ENCODE measurements around the gene PID1. TPM values are rescaled to one million over a fixed set of nuclear protein-coding genes. Genes with fewer than 3 reads are reported as not detected.

Gene PID1, protein sequence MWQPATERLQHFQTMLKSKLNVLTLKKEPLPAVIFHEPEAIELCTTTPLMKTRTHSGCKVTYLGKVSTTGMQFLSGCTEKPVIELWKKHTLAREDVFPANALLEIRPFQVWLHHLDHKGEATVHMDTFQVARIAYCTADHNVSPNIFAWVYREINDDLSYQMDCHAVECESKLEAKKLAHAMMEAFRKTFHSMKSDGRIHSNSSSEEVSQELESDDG
- total RNA-seq: not detected

DNA sequence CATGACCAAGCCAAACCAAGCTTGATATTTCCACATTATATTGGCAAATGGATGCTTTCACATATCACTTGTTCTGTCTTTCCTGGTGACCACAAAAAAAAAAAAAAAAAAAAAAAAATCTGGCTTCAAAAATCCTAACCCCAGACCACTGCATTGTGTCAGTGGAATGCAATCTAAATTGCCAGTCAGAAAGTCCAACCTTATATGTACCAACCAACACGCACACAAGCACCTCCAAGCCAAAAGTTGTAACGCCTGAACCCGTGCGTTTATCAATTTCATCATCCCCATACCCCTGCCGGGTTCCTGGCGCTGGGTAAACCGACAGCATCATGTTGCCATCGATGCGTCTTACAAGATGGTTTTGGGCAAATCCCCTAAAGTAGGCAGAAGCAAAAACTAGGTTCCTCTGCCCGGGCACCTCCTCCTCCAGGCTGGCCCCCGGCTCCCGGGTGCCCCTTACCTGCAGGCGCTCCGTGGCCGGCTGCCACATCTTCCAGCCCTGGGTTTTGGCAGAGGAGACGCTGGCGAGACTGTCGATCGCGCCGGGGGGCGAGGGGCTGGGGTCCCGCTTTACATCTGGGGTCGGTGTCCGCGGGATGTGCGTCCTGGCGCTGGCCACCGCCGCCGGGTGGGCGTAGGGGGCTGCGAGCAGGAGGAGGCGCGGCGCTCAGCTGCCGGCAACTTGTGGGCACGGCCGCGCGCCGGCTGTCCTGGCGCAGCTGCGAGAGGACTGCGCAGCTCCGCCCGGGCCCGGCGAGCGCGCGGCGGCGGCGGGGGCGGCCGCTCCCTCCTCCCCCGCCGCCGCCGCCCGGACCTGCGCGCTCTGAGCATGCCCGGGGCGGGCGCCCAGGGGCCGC, at the start of gene PID1:
Gene PID1 (minus strand): TSS at position 737 of the 860 bp plus-strand sequence. CDS start 244 bp downstream, at position 493.
- POLR2A ChIA-PET: no interaction called here
- CTCF ChIA-PET: no interaction called here

DNA sequence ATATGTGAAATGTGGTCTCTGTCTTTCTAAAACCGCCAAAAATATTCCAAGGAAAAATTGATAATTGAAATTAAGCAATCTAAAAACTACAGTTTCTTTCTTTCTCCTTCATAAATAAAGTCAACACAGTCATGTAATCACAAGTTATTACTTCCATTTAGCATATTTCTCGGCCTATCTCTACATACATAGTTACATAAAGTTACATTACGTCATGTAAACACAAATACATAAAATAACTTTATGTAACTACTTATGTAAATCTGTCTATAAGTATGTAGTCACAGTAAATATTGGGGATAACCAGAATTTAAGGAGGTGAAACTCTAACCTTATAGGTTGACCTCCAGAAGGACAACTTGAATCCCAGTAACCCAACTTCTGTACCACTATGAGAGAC, 48.5 kb upstream of the PID1 start:
- POLR2A ChIA-PET: no interaction called here
- CTCF ChIA-PET: no interaction called here

DNA sequence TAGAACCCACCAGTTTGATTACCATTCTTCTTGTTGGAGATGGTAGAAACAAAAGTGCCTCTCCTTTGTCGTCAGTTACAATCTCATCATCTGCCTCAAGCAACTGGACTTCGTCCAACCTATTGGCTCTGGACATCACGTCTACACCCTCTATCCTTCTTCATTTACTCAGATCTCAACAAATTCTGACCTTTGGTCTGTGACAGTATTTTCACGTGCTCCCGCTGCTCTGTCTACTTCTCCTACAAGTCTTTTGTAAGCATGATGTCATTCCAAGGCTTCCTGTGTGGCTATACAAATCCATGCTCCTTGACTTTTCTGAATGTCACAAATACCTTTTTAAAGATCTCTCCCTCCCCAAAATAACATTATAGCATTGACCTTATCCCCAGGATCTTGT, 43.0 kb upstream of the PID1 start:
- POLR2A ChIA-PET: no interaction called here
- CTCF ChIA-PET: no interaction called here

DNA sequence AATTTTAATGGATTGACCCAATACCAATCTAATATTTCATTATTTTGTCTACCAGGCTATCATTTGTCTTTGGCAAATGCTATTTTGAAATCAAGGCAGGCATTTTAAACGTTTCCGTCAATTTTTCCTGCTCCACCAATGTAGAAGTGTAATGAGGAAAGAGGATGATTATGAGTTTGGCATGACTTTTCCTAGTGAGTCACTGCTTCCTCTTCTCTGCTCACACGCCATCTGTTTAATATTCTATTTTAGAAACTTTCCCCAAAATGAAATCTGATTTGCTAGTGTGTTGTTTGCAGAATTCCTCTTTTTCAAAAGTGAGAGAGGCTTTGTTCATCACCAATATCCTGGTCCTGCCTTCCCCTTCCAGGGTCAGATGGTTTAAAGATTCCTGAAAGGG, 42.5 kb upstream of the PID1 start:
- CTCF ChIA-PET: no interaction called here
- POLR2A ChIA-PET: no interaction called here

DNA sequence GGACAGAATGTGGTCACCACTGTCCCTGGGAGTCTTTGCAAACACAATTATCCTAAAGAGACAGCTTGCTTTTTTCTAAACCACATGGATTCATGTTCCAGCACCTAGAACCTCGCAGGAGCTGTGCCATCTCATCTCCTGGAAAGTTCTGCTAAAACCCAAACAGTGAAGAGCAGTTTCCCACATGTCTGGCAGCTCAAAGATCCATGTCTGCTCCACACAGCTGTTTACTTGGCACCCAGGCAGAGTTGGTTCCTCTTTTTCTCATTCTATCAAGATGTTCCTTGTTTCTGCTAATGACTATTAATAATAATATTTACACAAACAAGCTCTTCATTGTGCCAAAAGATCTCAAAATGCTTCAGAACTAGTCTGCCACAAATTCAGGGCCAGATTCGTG, 30.1 kb upstream of the PID1 start:
- ChIA-PET POLR2A (no interaction called here), CTCF (no interaction called here)

DNA sequence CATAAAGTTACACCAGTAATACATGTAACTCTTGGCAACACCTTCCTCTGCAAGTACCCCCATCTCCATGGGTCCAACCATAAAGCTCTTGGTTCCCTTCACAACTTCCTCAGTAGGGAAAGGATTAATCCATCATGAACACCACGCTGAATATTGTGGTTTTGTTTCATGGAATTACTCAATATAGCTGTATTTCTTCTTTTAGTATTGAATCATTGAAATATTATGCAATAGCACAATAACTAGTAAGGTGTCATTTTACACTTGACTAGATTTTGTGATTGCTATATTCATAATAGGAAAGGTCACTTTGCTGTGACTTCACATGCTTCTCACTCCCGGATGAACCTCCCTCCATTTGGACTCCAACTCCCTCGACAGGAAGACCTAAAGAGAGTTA, 29.7 kb upstream of the PID1 start:
- ChIA-PET POLR2A (no interaction called here), CTCF (no interaction called here)

DNA sequence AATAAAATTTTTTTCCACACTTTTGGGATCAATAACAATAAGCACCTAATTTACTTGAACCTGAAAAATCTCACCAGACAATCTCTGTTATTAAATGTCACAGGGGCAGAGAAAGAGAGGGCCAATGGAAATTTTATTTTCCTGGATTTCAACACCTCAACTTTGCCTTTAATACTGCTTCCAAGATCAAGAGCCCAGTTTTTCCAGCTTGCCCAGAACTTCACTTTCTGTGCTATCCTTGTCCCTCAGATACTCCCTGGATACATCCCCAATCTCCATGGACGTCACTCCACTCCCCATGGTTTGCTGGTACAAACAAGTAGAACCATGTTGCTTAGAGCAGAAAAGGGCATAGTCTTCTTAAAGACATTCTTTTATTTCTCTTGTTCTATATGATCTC, 29.3 kb upstream of the PID1 start:
- CTCF ChIA-PET: no interaction called here
- POLR2A ChIA-PET: no interaction called here

DNA sequence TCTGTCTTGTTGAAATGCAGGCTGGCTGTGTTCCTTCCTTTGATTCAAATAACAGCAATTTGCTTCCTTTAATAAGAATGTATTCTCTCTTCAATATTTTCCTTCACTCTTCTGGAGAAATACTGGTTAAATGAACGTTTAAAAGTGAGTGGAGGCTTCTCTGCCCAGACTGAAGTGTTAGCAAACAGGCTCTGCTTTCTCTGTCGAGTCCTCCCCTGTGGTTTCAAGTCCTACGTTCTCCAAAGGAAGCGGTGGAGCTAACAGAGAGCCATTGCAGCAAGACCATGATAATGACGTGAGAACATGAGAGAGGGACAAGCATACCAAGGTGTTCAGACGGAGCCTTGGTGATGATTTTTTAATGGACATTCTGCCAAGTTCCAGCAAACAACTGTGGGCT, 26.2 kb upstream of the PID1 start:
- POLR2A ChIA-PET: no interaction called here
- CTCF ChIA-PET: no interaction called here

DNA sequence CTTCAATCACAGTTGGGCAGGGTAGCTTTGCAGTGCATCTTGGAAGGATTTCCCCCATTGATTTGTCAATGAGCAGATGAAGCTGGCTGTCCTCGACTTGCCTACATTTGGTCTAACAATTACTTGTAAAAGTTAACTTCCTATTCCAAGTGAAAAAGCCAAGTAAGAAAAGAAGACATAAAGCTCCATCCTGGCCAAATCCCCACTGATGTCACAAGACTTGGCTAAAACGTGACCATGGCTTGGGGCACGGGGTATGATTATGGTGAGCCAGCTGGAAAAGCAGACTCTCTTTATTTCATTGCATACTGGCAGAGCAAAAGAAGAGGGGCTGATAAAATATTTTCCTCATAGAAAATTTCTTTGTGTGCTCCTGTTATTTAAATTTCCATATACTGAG, 25.4 kb upstream of the PID1 start:
- ChIA-PET CTCF (no interaction called here), POLR2A (no interaction called here)

DNA sequence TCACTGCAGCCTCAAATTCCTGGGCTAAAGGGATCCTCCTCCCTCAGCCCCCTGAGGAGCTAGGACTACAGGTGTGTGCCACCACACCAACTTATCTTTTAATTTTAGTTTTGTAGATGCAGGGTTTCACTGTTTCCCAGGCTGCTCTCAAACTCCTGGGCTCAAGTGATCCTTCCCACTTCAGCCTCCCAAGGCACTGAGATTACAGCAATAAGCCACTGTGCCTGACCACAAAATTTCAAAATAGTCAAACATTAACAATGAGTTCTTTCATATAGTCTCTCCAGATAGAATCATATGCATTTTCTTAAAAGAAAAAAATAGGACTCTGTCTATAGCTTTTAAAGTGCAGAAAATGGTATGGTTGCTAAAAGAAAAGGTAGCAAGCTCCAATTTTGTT, 24.9 kb upstream of the PID1 start:
- POLR2A ChIA-PET: no interaction called here
- CTCF ChIA-PET: no interaction called here

DNA sequence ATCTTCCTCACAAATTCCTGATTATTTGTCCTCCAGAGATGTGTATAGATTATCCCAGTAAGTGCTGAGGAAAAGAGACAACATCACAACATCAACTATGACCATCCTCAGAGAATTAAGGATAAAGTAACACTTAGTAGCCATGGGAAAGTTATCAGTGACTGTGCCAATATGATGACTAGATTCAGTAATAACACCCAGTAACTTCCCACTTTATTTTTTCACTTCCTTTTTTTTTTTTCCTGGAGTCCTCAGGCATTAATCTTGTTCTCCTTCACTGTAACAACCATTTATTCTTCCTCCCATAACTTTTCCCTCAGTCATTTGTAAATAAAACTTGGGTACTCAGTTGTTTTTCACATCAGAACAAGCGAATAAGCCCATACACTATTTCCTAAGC, 16.7 kb upstream of the PID1 start:
- CTCF ChIA-PET: no interaction called here
- POLR2A ChIA-PET: no interaction called here

DNA sequence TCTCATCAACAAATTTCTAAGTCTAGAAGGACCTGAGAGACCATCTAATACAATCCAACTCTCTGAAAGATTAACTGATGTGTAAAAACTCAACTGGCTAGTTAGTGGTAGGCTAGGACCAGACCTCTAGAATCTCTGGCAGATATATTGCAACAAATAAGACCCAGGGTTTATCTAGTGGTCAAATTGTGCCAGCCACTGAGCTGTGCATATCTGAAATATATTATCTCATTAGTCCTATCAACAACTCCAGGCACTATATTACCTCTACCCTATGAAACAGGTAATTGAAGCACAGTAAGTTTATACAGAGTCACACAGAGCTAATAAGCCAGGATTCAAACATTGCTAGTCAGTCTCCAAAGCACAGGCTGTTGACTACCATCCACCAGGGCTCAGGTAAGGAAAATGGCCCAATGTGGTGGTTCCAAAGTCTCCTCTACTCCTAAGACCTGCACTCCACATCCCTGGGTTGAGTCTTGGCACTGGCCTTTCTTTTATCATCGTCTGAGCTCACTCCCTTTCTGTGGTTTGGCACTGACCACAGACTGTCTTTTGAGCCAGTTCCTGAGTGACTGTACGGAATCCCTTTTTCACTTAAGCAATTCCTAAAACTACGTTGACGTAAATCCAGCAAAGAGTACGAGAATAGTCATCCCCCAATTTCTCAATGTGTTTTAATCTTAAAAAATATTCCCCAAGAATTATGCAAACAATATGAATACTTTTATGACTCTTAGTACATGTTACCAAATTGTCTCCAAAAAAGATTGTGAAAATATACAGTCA, 11.9 kb upstream of the PID1 start:
- CTCF ChIA-PET: no interaction called here
- POLR2A ChIA-PET: no interaction called here

DNA sequence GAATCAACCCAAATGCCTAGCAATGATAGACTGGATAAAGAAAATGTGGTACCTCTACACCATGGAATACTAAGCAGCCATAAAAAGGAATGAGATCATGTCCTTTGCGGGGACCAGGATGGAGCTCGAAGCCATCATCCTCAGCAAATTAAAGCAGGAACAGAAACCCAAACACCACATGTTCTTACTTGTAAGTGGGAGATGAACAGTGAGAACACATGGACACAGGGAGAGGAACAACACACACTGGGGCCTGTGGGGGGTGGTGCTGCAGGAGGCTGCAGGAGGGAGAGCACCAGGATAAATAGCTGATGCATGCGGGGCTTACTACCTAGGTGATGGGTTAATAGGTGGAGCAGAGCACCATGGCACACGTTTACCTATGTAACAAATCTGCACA, 8.4 kb upstream of the PID1 start:
- ChIA-PET POLR2A (no interaction called here), CTCF (no interaction called here)

DNA sequence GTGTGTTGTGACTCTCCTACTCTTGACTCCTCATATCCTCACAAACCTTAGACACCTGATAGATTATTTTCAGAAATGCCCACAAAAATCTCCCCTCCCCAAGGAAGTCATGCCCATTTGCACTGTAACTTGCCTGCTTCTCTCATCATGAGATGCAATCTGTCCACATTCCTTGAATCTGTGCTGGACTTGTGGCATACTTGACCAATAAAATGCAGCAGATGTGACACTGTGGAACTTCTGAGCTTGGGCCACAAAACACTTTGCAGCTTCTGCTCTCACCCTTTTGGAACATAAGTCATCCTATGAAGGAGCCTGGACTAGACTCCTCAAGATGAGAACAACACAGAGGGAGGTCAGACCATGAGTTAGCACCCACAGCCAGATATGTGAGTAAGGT, 4.4 kb upstream of the PID1 start:
- ChIA-PET CTCF (no interaction called here), POLR2A (no interaction called here)

DNA sequence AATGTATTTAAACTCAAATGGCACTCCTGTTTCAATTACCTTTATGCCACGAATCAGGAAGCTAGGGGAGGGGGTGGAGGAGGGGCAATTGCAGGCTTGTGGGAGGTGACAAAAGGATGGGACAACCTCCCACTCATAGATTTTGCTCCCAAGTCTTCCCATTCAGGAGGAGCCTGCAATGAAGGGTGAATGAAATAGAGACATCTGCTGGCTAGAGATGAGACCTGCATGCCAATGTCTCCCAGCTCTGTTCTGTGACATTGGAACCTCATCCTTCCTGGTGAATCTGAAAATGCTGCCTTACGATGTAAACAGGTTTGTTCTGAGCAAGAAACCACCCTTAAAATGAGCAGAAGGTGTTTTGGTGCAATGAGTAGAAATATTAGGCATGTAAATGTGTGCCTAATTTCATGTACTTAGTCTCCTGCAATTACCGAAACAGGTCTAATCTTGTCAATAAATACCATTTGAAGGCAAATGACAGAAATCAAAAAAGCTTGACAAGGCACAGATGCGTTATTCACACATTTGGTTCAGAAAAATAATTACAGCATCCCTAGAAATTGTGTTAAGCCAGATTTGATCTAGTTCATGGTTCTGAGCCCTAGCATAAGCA, 2.7 kb upstream of the PID1 start:
- POLR2A ChIA-PET: no interaction called here
- CTCF ChIA-PET: no interaction called here

DNA sequence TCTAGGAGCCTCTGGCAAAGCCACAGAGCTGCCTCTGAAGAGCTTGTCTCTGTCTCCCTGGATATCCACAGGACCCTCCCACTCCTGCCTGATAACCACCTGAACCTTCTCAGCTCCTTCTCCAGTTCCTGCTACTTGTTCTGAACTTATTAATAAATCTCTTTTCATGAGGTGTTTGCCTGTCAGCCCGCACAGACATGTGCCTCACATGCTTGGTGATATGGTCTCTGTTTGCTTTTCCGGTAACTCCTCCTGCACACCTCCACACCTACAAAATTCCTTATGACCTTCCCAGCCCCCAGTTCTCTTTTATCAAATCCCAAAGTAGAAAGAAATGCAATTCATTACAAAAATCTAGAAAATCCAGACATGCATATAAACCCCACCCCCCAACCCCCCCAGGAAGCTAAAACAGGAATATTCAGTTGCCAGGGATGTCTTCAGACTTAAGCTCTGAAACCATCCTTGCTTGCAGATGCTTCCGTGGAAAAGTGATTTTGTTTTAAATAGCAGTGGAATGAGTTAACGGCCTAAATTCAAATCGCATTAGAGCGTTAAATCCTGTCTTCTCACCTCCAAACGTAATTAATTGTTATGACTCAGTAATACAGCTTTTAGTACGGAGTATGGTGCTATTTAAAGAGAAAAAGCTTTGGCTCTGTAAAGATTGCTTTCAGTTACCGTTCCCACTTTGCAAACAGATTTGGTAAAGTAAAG, 2.1 kb upstream of the PID1 start:
- POLR2A ChIA-PET: no interaction called here
- CTCF ChIA-PET: no interaction called here

DNA sequence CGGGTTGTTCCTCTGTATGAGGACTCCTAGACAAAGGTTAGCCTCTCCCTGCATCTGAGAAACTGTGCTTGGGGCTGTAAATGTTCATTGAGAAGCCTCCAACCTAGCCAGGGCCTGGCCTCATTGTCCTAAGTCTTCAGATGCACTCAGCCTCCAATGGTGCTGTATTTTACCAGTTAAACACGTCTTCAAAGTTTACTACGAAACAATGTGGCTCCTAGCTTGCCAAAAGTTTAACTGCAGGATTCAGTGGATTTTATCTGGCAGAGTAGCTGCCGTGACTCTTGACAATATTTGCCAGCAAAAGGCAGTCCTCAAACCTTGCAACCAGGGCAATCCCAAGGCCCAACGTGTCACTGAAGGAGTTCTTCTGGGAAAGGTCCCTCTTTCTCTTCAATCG, 1.1 kb downstream of the PID1 start:
- ChIA-PET POLR2A (no interaction called here), CTCF (no interaction called here)

DNA sequence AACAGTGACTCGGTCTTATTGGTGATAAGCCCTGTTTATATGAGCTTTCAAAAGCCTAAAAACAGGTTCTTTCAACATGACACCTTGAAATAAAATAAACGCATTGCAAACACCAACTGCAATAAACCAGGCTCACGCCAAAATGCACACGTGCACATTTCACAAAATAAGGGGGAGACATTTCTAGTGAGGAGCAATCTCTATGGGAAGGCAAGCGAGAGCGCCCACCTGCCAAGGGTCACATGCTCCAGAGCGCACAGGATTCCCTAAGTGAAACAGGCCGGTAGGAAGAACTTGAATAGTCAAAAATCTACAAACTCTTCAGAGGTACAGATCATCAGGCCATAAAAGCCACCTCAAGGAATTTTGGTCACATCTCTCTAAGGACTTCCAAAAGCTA, 1.9 kb downstream of the PID1 start:
- ChIA-PET POLR2A (no interaction called here), CTCF (no interaction called here)

DNA sequence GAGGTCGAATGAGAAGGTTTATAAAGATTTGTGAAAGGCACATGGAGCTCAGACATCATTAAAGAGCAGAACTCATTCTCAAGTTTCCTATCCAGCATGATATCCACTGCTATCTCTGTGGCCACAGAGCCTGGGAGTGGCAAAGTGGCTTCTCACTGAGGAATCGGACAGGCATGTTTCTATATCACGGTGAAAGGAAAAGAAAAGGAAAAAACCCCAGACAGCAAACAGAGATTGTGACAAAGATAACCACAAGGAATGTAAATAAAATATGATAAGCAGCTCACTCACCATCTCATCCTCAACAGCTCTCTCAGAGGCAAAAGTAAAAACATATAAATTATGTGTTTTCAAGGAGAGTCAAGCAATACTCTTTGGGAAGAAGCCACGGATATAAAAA, 2.5 kb downstream of the PID1 start:
- POLR2A ChIA-PET: no interaction called here
- CTCF ChIA-PET: no interaction called here

DNA sequence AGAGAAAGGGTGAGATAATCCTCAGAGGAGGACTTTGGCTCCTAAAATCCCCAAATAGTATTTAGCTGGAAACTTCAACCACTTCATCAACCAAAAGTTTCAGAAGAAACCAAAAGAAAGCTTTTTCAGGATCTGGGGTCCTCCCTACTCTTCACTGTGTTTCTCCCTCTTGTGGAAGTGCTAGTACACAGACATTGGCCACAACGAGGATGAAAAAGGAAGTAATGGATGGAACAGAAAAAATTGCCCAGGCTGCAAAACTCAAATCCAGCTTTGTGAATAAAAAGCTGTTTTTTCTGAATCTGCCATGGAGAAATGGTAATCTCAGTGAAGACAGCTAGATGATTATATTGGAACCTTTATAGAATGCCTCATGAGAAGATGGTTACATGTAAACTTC, 4.0 kb downstream of the PID1 start:
- CTCF ChIA-PET: interaction anchor here (1.7 kb wide), 1 partner anchor 18 kb away, joined by 3 read pairs; no protein-coding TSS in a partner anchor
- POLR2A ChIA-PET: no interaction called here
